Suprapubic skin (tissue), 3 donors: ENCODE results near the gene ITPRID1.

Experiments
- EP300 ChIP-seq: sonication (generic); formaldehyde crosslinking; IDR thresholded peaks from one replicate; pipeline ENCODE4 v1.6.1; 2017; ENCODE audit warnings: antibody characterized with exemption
- TF ChIP-seq, protein P1 (sequence below), 2 donors: fragments of 200-600 bp in 1 of 2; fragments of 450-650 bp in 1 of 2; sonication (generic) in 1 of 2; IDR thresholded peaks; one replicate each; pipeline ENCODE4 v1.5.1; 2016 to 2019; ENCODE audit warnings: antibody characterized with exemption in 2 of 2, mild to moderate bottlenecking in 1 of 2, moderate library complexity in 1 of 2

DNA sequence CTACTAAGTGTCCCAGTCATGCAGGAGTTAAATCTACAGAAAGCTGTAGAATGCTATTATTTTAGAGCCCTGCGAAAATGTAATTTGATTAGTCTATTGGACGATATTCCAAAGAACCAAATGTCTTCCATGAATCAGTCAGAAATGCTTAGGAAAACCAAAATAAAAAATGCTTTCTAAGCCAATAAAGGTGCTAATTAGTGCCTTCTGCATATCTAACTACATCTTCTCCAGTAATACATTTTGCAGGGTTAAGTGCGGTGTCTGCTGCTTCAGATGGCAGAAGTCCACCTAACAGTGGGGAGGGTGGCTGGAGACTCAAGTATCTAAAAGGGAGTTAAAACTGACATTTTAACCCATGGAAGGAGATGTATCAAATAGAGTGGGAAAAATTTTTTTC, 50.1 kb downstream of the ITPRID1 start:
- no peak for TF ChIP-seq EP300
- TF ChIP-seq, protein P1, sequence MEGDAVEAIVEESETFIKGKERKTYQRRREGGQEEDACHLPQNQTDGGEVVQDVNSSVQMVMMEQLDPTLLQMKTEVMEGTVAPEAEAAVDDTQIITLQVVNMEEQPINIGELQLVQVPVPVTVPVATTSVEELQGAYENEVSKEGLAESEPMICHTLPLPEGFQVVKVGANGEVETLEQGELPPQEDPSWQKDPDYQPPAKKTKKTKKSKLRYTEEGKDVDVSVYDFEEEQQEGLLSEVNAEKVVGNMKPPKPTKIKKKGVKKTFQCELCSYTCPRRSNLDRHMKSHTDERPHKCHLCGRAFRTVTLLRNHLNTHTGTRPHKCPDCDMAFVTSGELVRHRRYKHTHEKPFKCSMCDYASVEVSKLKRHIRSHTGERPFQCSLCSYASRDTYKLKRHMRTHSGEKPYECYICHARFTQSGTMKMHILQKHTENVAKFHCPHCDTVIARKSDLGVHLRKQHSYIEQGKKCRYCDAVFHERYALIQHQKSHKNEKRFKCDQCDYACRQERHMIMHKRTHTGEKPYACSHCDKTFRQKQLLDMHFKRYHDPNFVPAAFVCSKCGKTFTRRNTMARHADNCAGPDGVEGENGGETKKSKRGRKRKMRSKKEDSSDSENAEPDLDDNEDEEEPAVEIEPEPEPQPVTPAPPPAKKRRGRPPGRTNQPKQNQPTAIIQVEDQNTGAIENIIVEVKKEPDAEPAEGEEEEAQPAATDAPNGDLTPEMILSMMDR (IDR thresholded peaks at IDR 0.05) = no peak
